Neutrophil (primary cell): ENCODE measurements around the gene KIF13A.

Experiments used
- H3K27ac ChIP-seq: fragments of 200-600 bp; sonication (generic); 2 replicates; pipeline ENCODE4 v1.5.1; 2016; ENCODE audit warnings: mild to moderate bottlenecking, moderate library complexity
- H3K27me3 ChIP-seq: fragments of 200-600 bp; sonication (generic); 2 replicates; pipeline ENCODE4 v1.6.0; 2016; ENCODE audit warnings: mild to moderate bottlenecking
- H3K36me3 ChIP-seq: fragments of 200-600 bp; sonication (generic); 2 replicates; pipeline ENCODE4 v1.5.1; 2017
- H3K4me1 ChIP-seq, 2 experiments: fragments of 200-600 bp in 1 of 2; sonication (generic) in 1 of 2; 1 replicate in 1 of 2; 2 replicates in 1 of 2; pipeline versions ENCODE4 v1.5.1 to v1.6.1; 2013 to 2016; ENCODE audit warnings: low read depth in 1 of 2, low read length in 1 of 2, mild to moderate bottlenecking in 1 of 2, moderate library complexity in 1 of 2; ENCODE audit not compliant: control insufficient read depth in 1 of 2, insufficient read depth in 1 of 2
- H3K4me3 ChIP-seq, 2 experiments: fragments of 200-600 bp in 1 of 2; sonication (generic) in 1 of 2; 1 replicate in 1 of 2; 2 replicates in 1 of 2; pipeline ENCODE4 v1.5.1; 2013 to 2016; ENCODE audit warnings: low read depth in 1 of 2, low read length in 1 of 2, mild to moderate bottlenecking in 1 of 2, moderate library complexity in 1 of 2
- H3K9me3 ChIP-seq: fragments of 200-600 bp; sonication (generic); 2 replicates; pipeline ENCODE4 v1.5.1; 2016
- TF ChIP-seq, protein P1 (sequence below): fragments of 200-600 bp; sonication (generic); IDR thresholded peaks from 2 replicates; pipeline ENCODE4 v1.5.1; 2016; ENCODE audit warnings: antibody characterized with exemption

Gene KIF13A

DNA sequence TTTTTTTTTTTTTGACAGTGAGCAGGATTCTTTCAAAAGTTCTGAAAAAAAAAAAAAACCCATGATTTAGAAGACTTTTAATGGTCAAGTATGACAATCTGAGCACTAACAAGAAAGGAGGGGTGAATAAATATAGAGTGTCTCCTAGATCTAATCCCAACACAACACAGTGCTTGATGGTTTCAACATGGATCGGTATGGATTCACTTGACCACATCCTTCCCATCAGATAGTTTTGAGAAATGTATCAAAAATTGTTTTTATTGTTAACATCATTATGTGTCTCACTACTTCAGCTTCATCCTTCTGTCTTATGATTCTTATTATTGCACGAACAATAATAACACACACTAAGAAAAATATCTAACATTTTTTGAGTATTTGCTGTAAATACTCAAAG lies 21.0 kb downstream of the KIF13A start:
- Histone ChIP-seq H3K27me3 (no peaks in the 10 kb centered on the region), H3K27ac (no peak overlapping the region), H3K9me3 (no peaks in the 10 kb centered on the region), H3K4me1 (peaks cover 4 to 5% of the 10 kb centered on the region in 2 experiments), H3K4me3 (no peak overlapping the region), H3K36me3 (no peaks in the 10 kb centered on the region)
- TF ChIP-seq, protein P1, sequence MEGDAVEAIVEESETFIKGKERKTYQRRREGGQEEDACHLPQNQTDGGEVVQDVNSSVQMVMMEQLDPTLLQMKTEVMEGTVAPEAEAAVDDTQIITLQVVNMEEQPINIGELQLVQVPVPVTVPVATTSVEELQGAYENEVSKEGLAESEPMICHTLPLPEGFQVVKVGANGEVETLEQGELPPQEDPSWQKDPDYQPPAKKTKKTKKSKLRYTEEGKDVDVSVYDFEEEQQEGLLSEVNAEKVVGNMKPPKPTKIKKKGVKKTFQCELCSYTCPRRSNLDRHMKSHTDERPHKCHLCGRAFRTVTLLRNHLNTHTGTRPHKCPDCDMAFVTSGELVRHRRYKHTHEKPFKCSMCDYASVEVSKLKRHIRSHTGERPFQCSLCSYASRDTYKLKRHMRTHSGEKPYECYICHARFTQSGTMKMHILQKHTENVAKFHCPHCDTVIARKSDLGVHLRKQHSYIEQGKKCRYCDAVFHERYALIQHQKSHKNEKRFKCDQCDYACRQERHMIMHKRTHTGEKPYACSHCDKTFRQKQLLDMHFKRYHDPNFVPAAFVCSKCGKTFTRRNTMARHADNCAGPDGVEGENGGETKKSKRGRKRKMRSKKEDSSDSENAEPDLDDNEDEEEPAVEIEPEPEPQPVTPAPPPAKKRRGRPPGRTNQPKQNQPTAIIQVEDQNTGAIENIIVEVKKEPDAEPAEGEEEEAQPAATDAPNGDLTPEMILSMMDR, result no peak

DNA sequence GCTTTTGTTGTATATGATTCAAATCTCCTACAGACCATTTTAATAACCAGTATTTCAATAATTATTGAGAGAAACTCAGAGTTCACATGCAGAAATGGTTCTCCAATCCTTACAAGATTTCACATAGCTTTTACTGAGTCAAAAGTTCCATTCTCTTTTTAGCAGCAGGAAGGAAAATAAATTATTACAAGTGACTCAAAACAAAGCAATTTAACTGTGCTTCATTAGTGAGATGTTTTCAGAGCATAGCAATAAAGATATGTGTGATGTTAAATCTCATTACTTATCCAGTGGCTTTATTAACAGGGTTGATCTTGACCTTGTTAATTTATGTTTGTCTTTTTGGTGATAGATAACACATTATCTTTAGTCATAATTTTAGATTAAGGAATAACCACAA lies 22.0 kb downstream of the KIF13A start:
- no peaks in the 10 kb centered on the region for H3K27me3 ChIP-seq
- H3K4me1 ChIP-seq, result peaks cover 4 to 5% of the 10 kb centered on the region in 2 experiments
- H3K27ac ChIP-seq, result no peak overlapping the region
- TF ChIP-seq, protein P1, result no peak
- no peak overlapping the region for H3K4me3 ChIP-seq
- H3K36me3 ChIP-seq, result no peaks in the 10 kb centered on the region
- H3K9me3 ChIP-seq, result no peaks in the 10 kb centered on the region

DNA sequence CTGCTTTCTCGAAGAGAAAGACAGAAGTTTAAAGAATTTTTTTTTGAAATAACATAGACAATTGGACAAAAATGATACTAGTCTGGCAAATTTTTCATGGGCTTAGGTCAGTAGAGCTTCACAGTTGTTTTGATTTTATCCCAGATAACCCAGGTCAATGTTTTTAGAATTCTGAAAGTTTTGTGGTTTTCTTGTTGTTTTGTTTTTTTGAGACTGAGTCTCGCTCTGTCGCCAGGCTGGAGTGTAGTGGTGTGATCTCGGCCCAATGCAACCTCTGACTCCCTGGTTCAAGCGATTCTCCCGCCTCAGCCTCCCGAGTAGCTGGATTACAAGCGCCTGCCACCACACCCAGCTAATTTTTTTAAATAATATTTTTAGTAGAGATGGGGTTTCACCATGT lies 22.8 kb downstream of the KIF13A start:
- peaks cover 4 to 5% of the 10 kb centered on the region in 2 experiments for H3K4me1 ChIP-seq
- peaks cover under 1% of the 10 kb centered on the region for H3K36me3 ChIP-seq
- no peaks in the 10 kb centered on the region for H3K9me3 ChIP-seq
- H3K27me3 ChIP-seq, result no peaks in the 10 kb centered on the region
- no peak overlapping the region for H3K4me3 ChIP-seq
- no peak overlapping the region for H3K27ac ChIP-seq
- TF ChIP-seq, protein P1, result no peak

DNA sequence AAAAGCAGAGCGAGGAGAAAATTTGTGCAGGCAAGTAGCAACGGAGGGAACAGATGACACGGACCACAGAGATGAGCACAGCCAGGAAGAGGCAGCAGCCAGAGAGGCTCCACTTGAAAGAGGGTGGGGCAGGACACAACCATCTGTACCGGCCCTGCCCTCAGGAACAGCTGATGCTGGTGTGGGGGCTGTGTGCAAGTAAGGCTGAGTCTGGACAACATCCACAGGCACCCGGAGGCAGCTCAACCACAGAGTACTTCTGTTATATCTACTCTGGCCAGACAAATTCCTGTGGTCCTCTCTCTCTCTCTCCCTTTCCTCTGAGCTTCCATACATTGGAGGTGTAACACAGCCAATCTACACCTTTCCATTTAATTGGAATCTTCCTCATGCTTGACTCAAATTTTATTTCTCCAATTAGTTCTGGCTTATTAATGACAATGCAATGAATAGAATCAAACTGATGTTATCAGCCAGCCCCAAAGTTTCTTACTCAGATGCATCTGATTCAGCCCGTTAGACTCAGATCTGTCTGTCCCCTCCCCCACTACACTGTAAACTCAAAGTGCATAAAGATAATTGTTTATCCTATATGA lies 24.9 kb downstream of the KIF13A start:
- no peak overlapping the region for H3K4me3 ChIP-seq
- peaks cover 4% of the 10 kb centered on the region for H3K36me3 ChIP-seq
- H3K4me1 ChIP-seq, result peaks cover 4 to 5% of the 10 kb centered on the region in 2 experiments
- no peaks in the 10 kb centered on the region for H3K27me3 ChIP-seq
- H3K27ac ChIP-seq, result peak overlapping the region; percentile 40
- TF ChIP-seq, protein P1, result no peak
- no peaks in the 10 kb centered on the region for H3K9me3 ChIP-seq

DNA sequence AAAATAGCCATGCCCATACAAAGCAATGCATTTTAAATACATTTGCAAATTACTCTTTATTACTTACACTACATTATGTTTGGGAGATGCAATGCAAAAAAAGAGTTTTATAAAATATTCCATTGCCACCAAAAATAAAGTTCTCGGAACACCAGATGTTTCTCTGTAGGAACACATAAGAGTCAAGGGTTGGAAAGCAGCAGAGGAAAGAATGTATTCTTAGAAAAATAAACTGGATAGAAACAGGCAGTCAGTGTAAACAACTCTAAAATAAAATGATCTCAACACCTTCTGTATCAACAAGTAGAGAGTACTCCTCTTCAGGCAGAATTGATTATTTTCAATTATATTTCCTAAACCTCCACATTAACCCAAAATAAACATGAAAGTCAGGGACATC lies 28.1 kb downstream of the KIF13A start:
- Histone ChIP-seq H3K9me3 (no peaks in the 10 kb centered on the region), H3K4me1 (peaks cover 4 to 5% of the 10 kb centered on the region in 2 experiments), H3K27ac (no peak overlapping the region), H3K27me3 (no peaks in the 10 kb centered on the region), H3K4me3 (no peak overlapping the region), H3K36me3 (peaks cover 4% of the 10 kb centered on the region)
- TF ChIP-seq, protein P1, result no peak
